Mucosa of gallbladder (tissue), 1 donor: ENCODE data around the gene KATNAL1. TPM values are rescaled to one million over a fixed set of nuclear protein-coding genes. Genes with fewer than 3 reads are reported as not detected.

ENCODE experiments used
- DNase-seq: peaks from one replicate; pipeline ENCODE4 v3.0.0-alpha.2; 2020; ENCODE audit warnings: low spot score
- total RNA-seq: library from RNA; stranded (reverse); gene quantifications from one replicate; pipeline ENCODE4 v1.2.1, GENCODE V29; 2021
- donor health status: DM: no; HTN: no; CAD: no.

The KATNAL1 gene
- total RNA-seq, 1 donor from 2014 or later = 16.4 TPM

- DNase-seq = no peak
Measured at GRCh38 chr13:30332456-30333143, 25.2 kb upstream of the KATNAL1 start.

- peak; percentile 38 for DNase-seq
Measured at GRCh38 chr13:30331331-30331771, 24.0 kb upstream of the KATNAL1 start.

- no peak for DNase-seq
Measured at GRCh38 chr13:30329009-30329585, 21.7 kb upstream of the KATNAL1 start.

- no peak for DNase-seq
Measured at GRCh38 chr13:30325668-30326067, 18.3 kb upstream of the KATNAL1 start.

GRCh38 chr13:30323524-30323923 is 16.2 kb upstream of the KATNAL1 start:
- DNase-seq = no peak

- DNase-seq = no peak
Measured at GRCh38 chr13:30322428-30322827, 15.1 kb upstream of the KATNAL1 start.

- no peak for DNase-seq
Measured at GRCh38 chr13:30321256-30321655, 13.9 kb upstream of the KATNAL1 start.

- DNase-seq = no peak
Measured at GRCh38 chr13:30319655-30320054, 12.3 kb upstream of the KATNAL1 start.

GRCh38 chr13:30319130-30319529 is 11.8 kb upstream of the KATNAL1 start:
- no peak for DNase-seq

- no peak for DNase-seq
Measured at GRCh38 chr13:30318026-30318425, 10.7 kb upstream of the KATNAL1 start.

- no peak for DNase-seq
Measured at GRCh38 chr13:30314562-30314961, 7.2 kb upstream of the KATNAL1 start.

GRCh38 chr13:30314069-30314468 is 6.7 kb upstream of the KATNAL1 start:
- no peak for DNase-seq

GRCh38 chr13:30313311-30313710 is 6.0 kb upstream of the KATNAL1 start:
- no peak for DNase-seq

- DNase-seq = no peak
Measured at GRCh38 chr13:30312904-30313303, 5.6 kb upstream of the KATNAL1 start.

GRCh38 chr13:30308548-30308947 is 1.2 kb upstream of the KATNAL1 start:
- no peak for DNase-seq

GRCh38 chr13:30307971-30308290 is 580 bp upstream of the KATNAL1 start:
- no peak for DNase-seq

- DNase-seq = peak; percentile 95
Measured at GRCh38 chr13:30306762-30307193, 573 bp downstream of the KATNAL1 start.

GRCh38 chr13:30305456-30305970 is 1.8 kb downstream of the KATNAL1 start:
- DNase-seq = no peak

GRCh38 chr13:30303269-30303668 is 4.1 kb downstream of the KATNAL1 start:
- no peak for DNase-seq

GRCh38 chr13:30301827-30302226 is 5.5 kb downstream of the KATNAL1 start:
- no peak for DNase-seq

GRCh38 chr13:30300596-30300995 is 6.8 kb downstream of the KATNAL1 start:
- DNase-seq = no peak

- DNase-seq = no peak
Measured at GRCh38 chr13:30299786-30300185, 7.6 kb downstream of the KATNAL1 start.

GRCh38 chr13:30295116-30295515 is 12.2 kb downstream of the KATNAL1 start:
- DNase-seq = no peak

- no peak for DNase-seq
Measured at GRCh38 chr13:30294004-30294403, 13.3 kb downstream of the KATNAL1 start.
